ENCODE data around the gene ASS1.
A peak's percentile ranks its signal among the peaks of the same experiment; 100 is the strongest.

Gene ASS1

GRCh38 chr9:130531670-130532069 lies 86.9 kb downstream of the ASS1 start:
- TF ChIP-seq POLR2A (IDR thresholded peaks at IDR 0.05; ENCODE audit: low read length): no peak
- peak; percentile 68 for TF ChIP-seq GATA1 (IDR thresholded peaks at IDR 0.05; ENCODE audit: low read depth, low read length)
- peak; percentile 80 to 86 for DNase-seq

DNA sequence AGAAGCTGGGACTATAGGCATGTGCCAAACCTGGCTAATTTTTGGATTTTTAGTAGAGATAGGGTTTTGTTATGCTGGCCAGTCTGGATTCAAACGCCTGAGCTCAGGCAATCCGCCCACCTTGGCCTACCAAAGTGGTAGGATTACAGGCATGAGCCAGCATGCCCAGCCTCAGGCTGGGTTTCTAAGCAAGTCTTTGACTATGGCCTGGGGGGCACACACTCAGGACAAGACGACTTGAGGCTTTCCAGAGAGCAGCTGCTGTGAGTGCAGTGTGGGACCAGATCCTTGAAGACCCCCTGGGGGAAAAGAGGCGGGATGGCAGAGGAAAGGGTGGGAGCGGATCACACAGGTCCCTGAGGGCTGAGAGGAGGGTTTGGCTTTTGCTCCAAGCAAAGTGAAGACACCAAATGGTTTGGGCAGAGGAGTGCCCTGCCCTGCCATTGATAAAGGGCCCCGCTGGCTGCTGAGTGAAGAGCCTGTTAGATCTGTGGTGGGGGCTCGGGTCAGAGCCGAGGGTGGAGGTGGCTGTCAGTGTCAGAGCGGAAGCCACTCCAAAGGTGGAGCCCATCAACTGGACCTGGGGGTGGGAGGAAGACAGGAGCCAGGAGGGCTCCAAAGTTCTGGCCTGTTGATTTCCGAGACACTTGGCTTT lies 87.8 kb downstream of the ASS1 start:
- DNase-seq: peak; percentile 47 to 48
- TF ChIP-seq POLR2A (IDR thresholded peaks at IDR 0.05; ENCODE audit: low read length): no peak
- no peak for TF ChIP-seq GATA1 (IDR thresholded peaks at IDR 0.05; ENCODE audit: low read depth, low read length)

DNA sequence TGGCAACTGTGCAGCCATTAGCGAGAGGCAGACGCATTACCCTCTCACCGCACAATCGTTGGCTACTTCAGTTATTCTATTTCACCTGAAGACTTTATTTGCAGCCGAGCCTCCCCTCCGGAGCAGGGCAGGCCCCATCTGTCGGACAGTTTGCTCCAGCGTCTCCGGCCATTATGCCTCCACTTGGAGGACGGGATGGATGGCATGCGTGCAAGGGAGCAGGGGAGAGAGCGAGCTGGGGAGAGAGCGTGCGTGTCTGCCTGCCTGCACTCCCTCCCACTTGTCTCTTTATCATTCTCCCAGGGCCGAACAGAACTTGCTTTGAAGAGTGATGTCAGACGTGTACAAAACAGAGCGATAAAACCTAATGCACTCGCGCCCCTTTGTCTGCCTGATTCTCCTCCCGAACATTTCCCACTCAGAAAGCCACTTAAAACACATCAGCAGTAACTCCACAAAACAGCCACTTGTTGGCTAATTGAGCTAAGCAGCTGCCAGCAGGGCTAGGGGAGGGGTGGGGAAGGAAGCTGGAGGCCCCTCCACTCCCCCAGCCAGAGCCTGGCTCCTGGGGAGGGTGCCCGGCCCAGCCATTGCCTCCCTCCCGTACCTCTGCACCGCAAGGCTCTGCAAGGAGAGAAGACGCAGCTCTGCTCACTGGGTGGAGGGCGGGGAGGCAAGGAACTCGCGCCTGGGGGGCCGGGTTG lies 91.2 kb downstream of the ASS1 start:
- no peak for TF ChIP-seq GATA1 (IDR thresholded peaks at IDR 0.05; ENCODE audit: low read depth, low read length)
- peak; percentile 96 for TF ChIP-seq POLR2A (IDR thresholded peaks at IDR 0.05; ENCODE audit: low read length)

GRCh38 chr9:130536701-130537107 lies 91.9 kb downstream of the ASS1 start:
- TF ChIP-seq GATA1 (IDR thresholded peaks at IDR 0.05; ENCODE audit: low read depth, low read length): peak; percentile 32
- no peak for TF ChIP-seq POLR2A (IDR thresholded peaks at IDR 0.05; ENCODE audit: low read length)
- DNase-seq: peak; percentile 79 to 84

More for the DNA sequence above, 91.2 kb downstream of the ASS1 start:
- DNase-seq: peak; percentile 91 to 96

DNA sequence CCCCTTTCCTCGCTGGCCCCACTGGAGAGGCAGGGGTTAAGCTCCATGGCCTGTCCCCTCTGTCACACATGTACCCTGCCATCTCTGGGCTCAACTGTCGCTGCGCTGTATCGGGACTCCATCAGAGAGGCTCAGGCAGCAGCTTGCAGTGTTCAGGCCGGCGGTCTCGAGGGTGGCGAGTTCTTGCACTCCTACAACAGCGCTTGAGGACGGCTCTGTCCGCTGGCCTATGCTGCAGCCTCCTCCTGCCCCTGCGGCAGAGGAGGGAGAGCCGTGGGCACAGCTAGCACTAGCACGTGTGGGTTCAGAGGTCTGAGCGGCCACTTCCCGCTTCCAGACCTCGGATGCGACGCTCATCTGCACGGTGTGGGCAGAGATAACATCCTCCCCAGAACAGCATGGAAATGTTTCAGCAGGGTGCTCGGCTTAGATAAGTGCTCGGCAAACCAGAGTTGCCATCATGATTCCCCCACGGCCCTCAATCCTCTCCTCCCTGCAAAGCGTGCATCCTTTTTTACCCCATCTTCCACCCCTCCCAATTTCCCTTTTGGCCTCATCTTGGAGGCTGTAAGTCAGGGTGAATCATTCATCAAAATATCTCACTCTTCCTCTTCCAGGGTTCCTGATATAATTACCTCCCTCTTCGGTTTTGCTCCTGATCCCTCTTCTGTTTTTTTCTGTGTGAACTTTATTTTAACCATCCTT lies 92.7 kb downstream of the ASS1 start:
- TF ChIP-seq GATA1 (IDR thresholded peaks at IDR 0.05; ENCODE audit: low read depth, low read length): peak; percentile 99
- TF ChIP-seq POLR2A (IDR thresholded peaks at IDR 0.05; ENCODE audit: low read length): peak; percentile 89
- DNase-seq: peak; percentile 93 to 98

DNA sequence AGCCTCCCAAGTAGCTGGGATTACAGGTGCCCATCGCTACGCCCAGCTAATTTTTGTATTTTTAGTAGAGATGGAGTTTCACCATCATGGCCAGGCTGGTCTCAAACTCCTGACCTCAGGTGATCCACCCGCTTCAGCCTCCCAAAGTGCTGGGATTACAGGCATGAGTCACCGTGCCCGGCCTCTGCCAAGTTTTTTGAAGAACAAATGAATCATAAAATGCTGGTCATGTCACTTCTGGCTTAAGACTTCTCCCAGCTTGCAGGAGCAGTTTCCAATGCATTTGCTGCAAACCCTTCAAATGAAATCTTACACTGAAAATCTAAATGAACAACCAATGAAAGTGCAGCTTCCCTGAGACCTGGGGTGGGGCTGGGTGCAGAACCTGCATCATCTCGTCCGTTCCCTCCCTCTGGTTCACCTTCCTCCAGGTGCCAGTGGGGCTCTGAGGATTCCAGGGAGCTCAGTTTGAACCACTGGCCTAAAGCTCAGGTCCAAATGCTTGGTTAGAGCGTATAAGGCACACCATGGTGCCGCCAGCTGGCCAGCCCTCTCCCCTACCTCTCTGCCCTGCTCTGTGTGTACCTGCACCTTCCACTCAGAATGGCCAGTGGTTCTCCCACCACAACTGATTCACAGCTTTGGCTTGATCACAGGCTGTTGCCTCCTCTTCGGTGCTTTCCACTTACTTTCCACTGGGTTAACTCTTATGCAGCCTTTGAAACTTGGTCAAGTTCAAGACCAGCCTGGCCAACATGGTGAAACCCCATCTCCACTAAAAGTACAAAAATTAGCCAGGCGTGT lies 94.9 kb downstream of the ASS1 start:
- no peak for TF ChIP-seq GATA1 (IDR thresholded peaks at IDR 0.05; ENCODE audit: low read depth, low read length)
- no peak for TF ChIP-seq POLR2A (IDR thresholded peaks at IDR 0.05; ENCODE audit: low read length)
- peak; percentile 34 to 73 for DNase-seq

GRCh38 chr9:130541533-130541932 lies 96.8 kb downstream of the ASS1 start:
- TF ChIP-seq POLR2A (IDR thresholded peaks at IDR 0.05; ENCODE audit: low read length): no peak
- no peak for TF ChIP-seq GATA1 (IDR thresholded peaks at IDR 0.05; ENCODE audit: low read depth, low read length)
- DNase-seq: no peak

- no peak for DNase-seq
- TF ChIP-seq POLR2A (IDR thresholded peaks at IDR 0.05; ENCODE audit: low read length) (no peak), GATA1 (IDR thresholded peaks at IDR 0.05; ENCODE audit: low read depth, low read length) (no peak)
These were observed 97.3 kb downstream of the ASS1 start for GRCh38 chr9:130542038-130542437.

DNA sequence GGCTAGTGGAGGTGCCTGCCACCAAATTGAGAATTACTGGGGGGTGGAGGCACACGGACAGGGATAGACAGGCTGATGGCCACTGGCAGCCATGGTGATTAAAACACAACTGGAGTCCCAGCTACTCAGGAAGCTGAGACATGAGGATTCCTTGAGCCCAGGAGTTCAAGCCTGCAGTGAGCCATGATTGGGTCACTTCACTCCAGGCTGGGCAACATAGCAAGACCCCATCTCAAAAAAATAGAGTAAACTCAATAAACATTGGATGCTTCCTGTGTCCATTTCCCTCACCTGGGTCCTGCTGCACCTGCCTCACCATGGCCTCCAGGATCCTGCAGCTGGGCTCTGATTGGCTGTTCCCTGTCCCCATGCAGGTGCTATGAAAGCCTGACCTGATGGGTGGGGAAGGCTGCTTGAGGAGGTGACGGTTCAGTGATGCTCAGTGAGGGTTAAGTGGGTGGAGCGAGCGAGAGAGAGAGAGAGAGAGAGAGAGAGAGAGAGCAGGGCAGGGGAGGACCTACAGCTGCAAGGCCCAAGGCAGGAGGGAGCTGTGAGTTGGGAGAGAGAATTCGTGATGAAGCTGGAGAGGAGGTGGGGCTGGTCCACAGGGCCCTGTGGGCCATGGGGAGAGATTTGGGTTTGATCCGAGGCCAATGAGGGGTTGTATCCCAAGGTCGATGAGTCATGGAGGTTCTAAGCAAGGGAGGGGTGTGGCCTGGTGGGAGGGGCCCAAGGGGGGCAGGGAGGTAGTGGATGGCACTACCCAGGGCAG lies 97.9 kb downstream of the ASS1 start:
- DNase-seq: peak; percentile 69
- no peak for TF ChIP-seq GATA1 (IDR thresholded peaks at IDR 0.05; ENCODE audit: low read depth, low read length)
- peak; percentile 21 for TF ChIP-seq POLR2A (IDR thresholded peaks at IDR 0.05; ENCODE audit: low read length)

- TF ChIP-seq GATA1 (IDR thresholded peaks at IDR 0.05; ENCODE audit: low read depth, low read length): no peak
- TF ChIP-seq POLR2A (IDR thresholded peaks at IDR 0.05; ENCODE audit: low read length): no peak
- no peak for DNase-seq
These were observed 98.6 kb downstream of the ASS1 start for GRCh38 chr9:130543368-130543767.

GRCh38 chr9:130543859-130544258 lies 99.1 kb downstream of the ASS1 start:
- TF ChIP-seq POLR2A (IDR thresholded peaks at IDR 0.05; ENCODE audit: low read length) (no peak), GATA1 (IDR thresholded peaks at IDR 0.05; ENCODE audit: low read depth, low read length) (no peak)
- no peak for DNase-seq

GRCh38 chr9:130544364-130544763 lies 99.6 kb downstream of the ASS1 start:
- TF ChIP-seq POLR2A (IDR thresholded peaks at IDR 0.05; ENCODE audit: low read length) (no peak), GATA1 (IDR thresholded peaks at IDR 0.05; ENCODE audit: low read depth, low read length) (no peak)
- no peak for DNase-seq

- no peak for TF ChIP-seq POLR2A (IDR thresholded peaks at IDR 0.05; ENCODE audit: low read length)
- no peak for TF ChIP-seq GATA1 (IDR thresholded peaks at IDR 0.05; ENCODE audit: low read depth, low read length)
- no peak for DNase-seq
These were observed 103.3 kb downstream of the ASS1 start for GRCh38 chr9:130548103-130548502.
